ENCODE measurements around the gene CCDC197.
A peak's percentile ranks its signal among the peaks of the same experiment; 100 is the strongest.

Gene CCDC197

DNA sequence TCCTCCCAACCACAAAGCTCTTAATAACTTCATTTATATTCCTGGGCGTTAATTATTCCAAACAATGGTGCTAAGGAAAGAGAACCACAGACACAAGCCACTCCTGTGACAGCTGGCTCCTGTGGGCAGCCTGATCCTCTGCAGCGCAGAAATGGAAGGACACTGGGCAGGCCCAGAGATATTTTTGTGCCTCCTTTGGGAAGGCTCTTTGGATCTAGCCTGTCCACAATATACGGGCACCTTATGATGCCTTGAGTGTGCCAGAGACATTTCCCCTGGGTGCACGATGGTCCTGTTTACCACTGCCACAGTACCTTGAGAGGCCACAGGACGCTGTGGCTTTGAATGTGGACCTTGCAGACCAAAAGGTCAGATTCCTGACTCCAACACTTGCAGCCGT, 22.8 kb upstream of the CCDC197 start:
- Histone ChIP-seq H3K9me3 (ENCODE audit: control insufficient read depth, insufficient read depth, low read depth, low read length) (no peaks in the 10 kb centered on the region), H3K4me1 (ENCODE audit: control insufficient read depth, insufficient read depth, low read length) (no peaks in the 10 kb centered on the region), H3K27ac (ENCODE audit: extremely low read depth, low read depth, low read length) (no peak overlapping the region), H3K4me3 (ENCODE audit: low read depth, low read length) (no peak overlapping the region), H3K36me3 (ENCODE audit: control insufficient read depth in 2 of 2, insufficient read depth in 1 of 2, low read length in 2 of 2) (no peaks in the 10 kb centered on the region)
- ChIA-PET CTCF (interaction anchor here (0.8 to 1.6 kb wide), 3 partner anchors 11 to 35 kb away, joined by 3 to 6 read pairs (median 3); no protein-coding TSS in a partner anchor), POLR2A (no interaction called here)
- TF ChIP-seq, protein P1, sequence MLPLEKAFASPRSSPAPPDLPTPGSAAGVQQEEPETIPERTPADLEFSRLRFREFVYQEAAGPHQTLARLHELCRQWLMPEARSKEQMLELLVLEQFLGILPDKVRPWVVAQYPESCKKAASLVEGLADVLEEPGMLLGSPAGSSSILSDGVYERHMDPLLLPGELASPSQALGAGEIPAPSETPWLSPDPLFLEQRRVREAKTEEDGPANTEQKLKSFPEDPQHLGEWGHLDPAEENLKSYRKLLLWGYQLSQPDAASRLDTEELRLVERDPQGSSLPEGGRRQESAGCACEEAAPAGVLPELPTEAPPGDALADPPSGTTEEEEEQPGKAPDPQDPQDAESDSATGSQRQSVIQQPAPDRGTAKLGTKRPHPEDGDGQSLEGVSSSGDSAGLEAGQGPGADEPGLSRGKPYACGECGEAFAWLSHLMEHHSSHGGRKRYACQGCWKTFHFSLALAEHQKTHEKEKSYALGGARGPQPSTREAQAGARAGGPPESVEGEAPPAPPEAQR (tag by site-specific recombination; IDR thresholded peaks at IDR 0.05) = no peak
- TF ChIP-seq SCRT1 (tag by site-specific recombination; IDR thresholded peaks at IDR 0.05; ENCODE audit: borderline replicate concordance) (no peak), HOXC10 (CRISPR knock-in tag; IDR thresholded peaks at IDR 0.05) (no peak), YY1 (tag by site-specific recombination; IDR thresholded peaks at IDR 0.05) (no peak), ZBTB7A (tag by site-specific recombination; IDR thresholded peaks at IDR 0.05; ENCODE audit: low read depth) (no peak), ZNF843 (tag by site-specific recombination; IDR thresholded peaks at IDR 0.05) (no peak), ZFHX2 (tag by site-specific recombination; conservative IDR thresholded peaks at IDR 0.05) (no peak), ZNF623 (tag by site-specific recombination; IDR thresholded peaks at IDR 0.05) (no peak), ZNF626 (tag by site-specific recombination; IDR thresholded peaks at IDR 0.05) (no peak), ZNF777 (tag by site-specific recombination; IDR thresholded peaks at IDR 0.05; ENCODE audit: borderline replicate concordance) (no peak), OSR2 (tag by site-specific recombination; IDR thresholded peaks at IDR 0.05) (no peak), REPIN1 (tag by site-specific recombination; IDR thresholded peaks at IDR 0.05; ENCODE audit: low read depth) (no peak)
- TF ChIP-seq, protein P2, sequence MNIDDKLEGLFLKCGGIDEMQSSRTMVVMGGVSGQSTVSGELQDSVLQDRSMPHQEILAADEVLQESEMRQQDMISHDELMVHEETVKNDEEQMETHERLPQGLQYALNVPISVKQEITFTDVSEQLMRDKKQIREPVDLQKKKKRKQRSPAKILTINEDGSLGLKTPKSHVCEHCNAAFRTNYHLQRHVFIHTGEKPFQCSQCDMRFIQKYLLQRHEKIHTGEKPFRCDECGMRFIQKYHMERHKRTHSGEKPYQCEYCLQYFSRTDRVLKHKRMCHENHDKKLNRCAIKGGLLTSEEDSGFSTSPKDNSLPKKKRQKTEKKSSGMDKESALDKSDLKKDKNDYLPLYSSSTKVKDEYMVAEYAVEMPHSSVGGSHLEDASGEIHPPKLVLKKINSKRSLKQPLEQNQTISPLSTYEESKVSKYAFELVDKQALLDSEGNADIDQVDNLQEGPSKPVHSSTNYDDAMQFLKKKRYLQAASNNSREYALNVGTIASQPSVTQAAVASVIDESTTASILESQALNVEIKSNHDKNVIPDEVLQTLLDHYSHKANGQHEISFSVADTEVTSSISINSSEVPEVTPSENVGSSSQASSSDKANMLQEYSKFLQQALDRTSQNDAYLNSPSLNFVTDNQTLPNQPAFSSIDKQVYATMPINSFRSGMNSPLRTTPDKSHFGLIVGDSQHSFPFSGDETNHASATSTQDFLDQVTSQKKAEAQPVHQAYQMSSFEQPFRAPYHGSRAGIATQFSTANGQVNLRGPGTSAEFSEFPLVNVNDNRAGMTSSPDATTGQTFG (tag by site-specific recombination; IDR thresholded peaks at IDR 0.05; ENCODE audit: borderline replicate concordance) = no peak
- TF ChIP-seq, protein P3, sequence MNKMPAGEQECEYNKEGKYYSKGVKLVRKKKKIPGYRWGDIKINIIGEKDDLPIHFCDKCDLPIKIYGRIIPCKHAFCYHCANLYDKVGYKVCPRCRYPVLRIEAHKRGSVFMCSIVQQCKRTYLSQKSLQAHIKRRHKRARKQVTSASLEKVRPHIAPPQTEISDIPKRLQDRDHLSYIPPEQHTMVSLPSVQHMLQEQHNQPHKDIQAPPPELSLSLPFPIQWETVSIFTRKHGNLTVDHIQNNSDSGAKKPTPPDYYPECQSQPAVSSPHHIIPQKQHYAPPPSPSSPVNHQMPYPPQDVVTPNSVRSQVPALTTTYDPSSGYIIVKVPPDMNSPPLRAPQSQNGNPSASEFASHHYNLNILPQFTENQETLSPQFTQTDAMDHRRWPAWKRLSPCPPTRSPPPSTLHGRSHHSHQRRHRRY (tag by site-specific recombination; IDR thresholded peaks at IDR 0.05) = no peak

DNA sequence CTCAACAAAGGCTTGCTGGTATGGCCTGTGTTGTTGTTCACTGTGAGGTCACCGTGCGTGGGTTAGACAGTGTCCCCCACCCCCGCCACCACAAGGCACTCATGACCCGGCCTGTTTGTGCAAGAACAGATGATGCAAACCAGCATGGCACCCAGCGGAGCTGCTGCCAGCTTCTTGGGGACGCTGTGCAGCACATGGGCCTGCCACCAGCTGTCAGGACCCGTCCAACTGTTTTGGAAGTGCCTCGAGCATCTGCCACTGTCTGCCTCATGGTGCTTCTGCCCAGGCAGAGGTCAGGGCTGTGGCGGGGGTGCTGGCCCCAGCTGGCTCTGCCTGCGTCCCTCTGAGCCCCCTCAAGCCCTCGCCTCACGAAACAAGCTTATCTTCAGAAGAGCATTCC, 22.3 kb upstream of the CCDC197 start:
- Histone ChIP-seq H3K27ac (ENCODE audit: extremely low read depth, low read depth, low read length) (no peak overlapping the region), H3K36me3 (ENCODE audit: control insufficient read depth in 2 of 2, insufficient read depth in 1 of 2, low read length in 2 of 2) (no peaks in the 10 kb centered on the region), H3K4me3 (ENCODE audit: low read depth, low read length) (no peak overlapping the region), H3K9me3 (ENCODE audit: control insufficient read depth, insufficient read depth, low read depth, low read length) (no peaks in the 10 kb centered on the region), H3K4me1 (ENCODE audit: control insufficient read depth, insufficient read depth, low read length) (no peaks in the 10 kb centered on the region)
- CTCF ChIA-PET = interaction anchor here (0.8 to 1.6 kb wide), 3 partner anchors 10 to 35 kb away, joined by 3 to 6 read pairs (median 3); no protein-coding TSS in a partner anchor
- POLR2A ChIA-PET = no interaction called here
- TF ChIP-seq EGR2 (tag by site-specific recombination; IDR thresholded peaks at IDR 0.05; ENCODE audit: low read depth) (peak; percentile 28; the same call in 1 of the 2 replicates), ZNF23 (tag by site-specific recombination; IDR thresholded peaks at IDR 0.05; ENCODE audit: borderline replicate concordance) (no peak), ZNF654 (tag by site-specific recombination; IDR thresholded peaks at IDR 0.05; ENCODE audit: low read depth) (no peak), ZNF2 (tag by site-specific recombination; IDR thresholded peaks at IDR 0.05) (no peak), ZNF623 (tag by site-specific recombination; IDR thresholded peaks at IDR 0.05) (no peak), OSR2 (tag by site-specific recombination; IDR thresholded peaks at IDR 0.05) (no peak), IKZF3 (tag by site-specific recombination; IDR thresholded peaks at IDR 0.05) (no peak), ZIC2 (tag by site-specific recombination; IDR thresholded peaks at IDR 0.05) (peak; percentile 84), ZNF585B (tag by site-specific recombination; IDR thresholded peaks at IDR 0.05) (no peak), ZNF324 (tag by site-specific recombination; IDR thresholded peaks at IDR 0.05) (no peak), ZNF433 (tag by site-specific recombination; IDR thresholded peaks at IDR 0.05; ENCODE audit: low read depth) (no peak), ZNF132 (tag by site-specific recombination; IDR thresholded peaks at IDR 0.05; ENCODE audit: borderline replicate concordance) (no peak), OVOL3 (tag by site-specific recombination; IDR thresholded peaks at IDR 0.05) (no peak), ZFHX2 (tag by site-specific recombination; conservative IDR thresholded peaks at IDR 0.05) (peak; percentile 28; the same call in 1 of the 2 replicates)
- TF ChIP-seq, protein P4, sequence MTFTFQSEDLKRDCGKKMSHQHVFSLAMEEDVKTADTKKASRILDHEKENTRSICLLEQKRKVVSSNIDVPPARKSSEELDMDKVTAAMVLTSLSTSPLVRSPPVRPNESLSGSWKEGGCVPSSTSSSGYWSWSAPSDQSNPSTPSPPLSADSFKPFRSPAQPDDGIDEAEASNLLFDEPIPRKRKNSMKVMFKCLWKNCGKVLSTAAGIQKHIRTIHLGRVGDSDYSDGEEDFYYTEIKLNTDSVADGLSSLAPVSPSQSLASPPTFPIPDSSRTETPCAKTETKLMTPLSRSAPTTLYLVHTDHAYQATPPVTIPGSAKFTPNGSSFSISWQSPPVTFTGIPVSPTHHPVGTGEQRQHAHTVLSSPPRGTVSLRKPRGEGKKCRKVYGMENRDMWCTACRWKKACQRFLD (tag by site-specific recombination; IDR thresholded peaks at IDR 0.05) = no peak
